ENCODE measurements around the gene HOXC11.

GRCh38 chr12:54015018-54015931 lies 42.3 kb downstream of the HOXC11 start:
- no peak for TF ChIP-seq POLR2A (IDR thresholded peaks at IDR 0.05)
- no peak for TF ChIP-seq CTCF (IDR thresholded peaks at IDR 0.05)

Measured in esophagus squamous epithelium (tissue), 4 donors.